Measurements from ENCODE around the gene KIF23.

Gene KIF23

GRCh38 chr15:69497076-69497475, 82.9 kb downstream of the KIF23 start:
- no peak for DNase-seq

- DNase-seq, result no peak
Observed at GRCh38 chr15:69497667-69498066, 83.5 kb downstream of the KIF23 start.
